Measurements from ENCODE around the gene JMJD8.

GRCh38 chr16:722835-723633, 38.9 kb upstream of the JMJD8 start:
- TF ChIP-seq POLR2AphosphoS5 (IDR thresholded peaks at IDR 0.05; ENCODE audit: low read depth, low read length) (no peak), REST (IDR thresholded peaks at IDR 0.05; ENCODE audit: insufficient read depth in 1 of 2, low read depth in 2 of 2, low read length in 1 of 2) (no peak)
- TF ChIP-seq, protein P1, sequence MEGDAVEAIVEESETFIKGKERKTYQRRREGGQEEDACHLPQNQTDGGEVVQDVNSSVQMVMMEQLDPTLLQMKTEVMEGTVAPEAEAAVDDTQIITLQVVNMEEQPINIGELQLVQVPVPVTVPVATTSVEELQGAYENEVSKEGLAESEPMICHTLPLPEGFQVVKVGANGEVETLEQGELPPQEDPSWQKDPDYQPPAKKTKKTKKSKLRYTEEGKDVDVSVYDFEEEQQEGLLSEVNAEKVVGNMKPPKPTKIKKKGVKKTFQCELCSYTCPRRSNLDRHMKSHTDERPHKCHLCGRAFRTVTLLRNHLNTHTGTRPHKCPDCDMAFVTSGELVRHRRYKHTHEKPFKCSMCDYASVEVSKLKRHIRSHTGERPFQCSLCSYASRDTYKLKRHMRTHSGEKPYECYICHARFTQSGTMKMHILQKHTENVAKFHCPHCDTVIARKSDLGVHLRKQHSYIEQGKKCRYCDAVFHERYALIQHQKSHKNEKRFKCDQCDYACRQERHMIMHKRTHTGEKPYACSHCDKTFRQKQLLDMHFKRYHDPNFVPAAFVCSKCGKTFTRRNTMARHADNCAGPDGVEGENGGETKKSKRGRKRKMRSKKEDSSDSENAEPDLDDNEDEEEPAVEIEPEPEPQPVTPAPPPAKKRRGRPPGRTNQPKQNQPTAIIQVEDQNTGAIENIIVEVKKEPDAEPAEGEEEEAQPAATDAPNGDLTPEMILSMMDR (IDR thresholded peaks at IDR 0.05) = no peak
